Measurements from ENCODE around the gene PDGFC.

PDGFC gene

DNA sequence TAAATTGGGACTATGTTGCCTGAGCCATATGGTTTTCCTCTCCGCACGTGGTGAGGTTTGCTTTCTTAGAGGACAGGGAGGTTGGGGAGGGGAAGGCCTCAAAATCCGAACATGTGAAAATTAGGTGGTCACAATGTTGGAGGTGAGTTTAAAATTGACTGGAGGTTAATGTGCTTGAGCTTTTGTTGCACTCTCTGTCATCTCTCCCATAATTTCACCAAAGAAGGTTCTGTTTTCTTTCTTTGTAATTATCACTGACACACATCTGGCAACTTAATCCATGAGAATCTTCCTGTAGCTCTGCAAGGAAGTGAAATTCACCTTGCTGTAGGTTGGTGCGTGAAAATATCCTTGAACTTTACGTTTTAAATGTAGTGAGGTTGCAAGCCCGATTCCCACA lies 225.5 kb downstream of the PDGFC start:
- no peak for DNase-seq (ENCODE audit: low read depth)

- no peak for DNase-seq (ENCODE audit: low read depth)
Measured at GRCh38 chr4:156738766-156739165, 232.8 kb downstream of the PDGFC start.

DNA sequence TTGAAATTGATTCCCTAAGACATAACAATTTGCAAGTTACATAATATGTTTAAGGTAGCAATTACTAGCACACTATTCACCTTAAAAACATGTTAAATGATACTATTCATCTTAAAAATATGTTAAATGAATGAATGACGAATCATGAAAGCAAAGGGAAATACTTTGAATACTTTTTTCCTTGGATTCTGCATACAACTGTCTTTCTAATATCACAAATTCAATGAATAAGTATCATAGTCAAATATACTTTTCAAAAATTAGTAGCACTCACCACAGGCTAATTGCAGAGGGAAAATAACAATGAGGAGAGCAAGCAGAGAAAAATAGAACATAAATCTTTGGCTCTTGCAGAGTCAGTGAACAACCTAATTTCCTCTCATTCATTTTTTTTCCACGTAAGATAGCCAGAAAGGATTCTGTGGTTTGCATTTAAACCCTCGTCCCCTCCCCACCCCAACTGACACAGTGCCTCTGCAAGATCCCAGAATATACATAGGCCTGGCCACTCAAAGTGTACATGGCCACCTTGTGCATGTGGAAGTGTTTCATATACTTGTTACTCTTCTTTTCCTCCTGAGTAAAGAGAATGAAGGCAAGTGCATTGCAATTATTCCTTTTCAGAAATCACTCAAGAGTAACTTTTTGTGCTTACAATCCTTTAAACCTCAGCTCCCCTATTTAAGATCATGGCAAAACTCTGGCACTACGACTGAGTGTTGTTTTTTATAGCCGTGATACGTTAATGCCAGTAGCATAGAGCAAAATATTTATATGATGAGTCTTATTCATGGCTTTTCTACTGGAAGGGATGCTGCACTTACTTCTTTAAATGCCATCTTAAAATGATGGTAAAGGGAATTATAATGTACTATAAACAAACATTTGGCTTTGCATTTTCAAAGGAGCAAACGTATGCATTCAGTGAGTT lies 236.4 kb downstream of the PDGFC start:
- no peak for DNase-seq (ENCODE audit: low read depth)

DNA sequence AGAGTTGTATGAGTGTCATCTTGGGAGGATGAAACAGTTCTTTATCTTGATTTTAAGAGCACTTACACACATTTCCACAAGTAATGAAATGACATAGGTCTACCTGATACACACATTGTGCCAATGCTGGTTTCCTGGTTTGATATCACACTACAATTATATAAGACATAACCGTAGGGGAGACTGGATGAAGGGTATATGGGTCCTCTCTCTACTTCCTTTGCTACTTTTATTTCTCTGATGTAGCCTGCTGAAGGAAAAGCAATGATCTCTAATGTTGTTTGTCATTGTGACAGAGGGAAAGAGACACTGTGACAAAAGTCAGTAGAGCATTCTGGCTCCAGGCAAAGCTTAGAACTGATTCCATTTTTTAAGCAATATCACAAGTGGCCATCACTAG lies 238.0 kb downstream of the PDGFC start:
- no peak for DNase-seq (ENCODE audit: low read depth)

DNA sequence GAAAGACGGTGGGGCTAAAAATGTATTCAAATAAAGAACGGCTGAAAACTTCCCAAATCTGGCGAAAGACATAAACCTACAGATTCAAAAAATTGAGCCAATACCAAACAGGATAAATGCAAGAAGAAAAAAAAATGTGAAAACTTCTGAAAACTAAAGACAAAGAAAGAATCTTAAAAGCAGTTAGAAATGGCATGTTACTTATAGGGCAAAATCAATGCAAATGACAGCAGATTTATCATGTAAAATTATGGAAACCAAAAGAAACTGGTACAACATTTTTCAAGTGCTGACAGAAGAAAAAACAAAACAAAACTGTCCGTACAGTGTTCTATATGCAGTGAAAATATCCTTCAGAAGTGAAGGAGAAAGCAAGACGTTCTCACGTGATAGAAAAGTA lies 239.0 kb downstream of the PDGFC start:
- no peak for DNase-seq (ENCODE audit: low read depth)

DNA sequence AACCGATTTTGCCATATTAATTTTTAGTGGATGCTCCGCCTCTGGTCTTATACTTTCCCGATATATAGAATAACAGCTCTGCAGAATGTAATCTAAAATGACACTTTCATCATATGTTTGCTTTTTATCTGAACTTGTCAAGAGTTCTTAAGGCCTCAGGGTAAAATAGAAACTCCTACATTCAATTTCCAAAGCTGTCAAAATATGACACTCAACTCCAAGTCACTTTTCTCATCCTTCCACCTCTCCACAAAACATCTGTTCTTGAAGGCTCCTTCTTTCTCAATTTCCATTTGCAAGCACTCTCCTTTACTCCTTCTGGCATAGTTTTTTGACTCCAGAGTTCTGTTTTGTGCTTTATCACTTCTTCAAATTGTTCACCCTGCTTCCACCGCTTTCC lies 242.2 kb downstream of the PDGFC start:
- DNase-seq (ENCODE audit: low read depth): no peak

- no peak for DNase-seq (ENCODE audit: low read depth)
Measured at GRCh38 chr4:156725257-156725656, 246.3 kb downstream of the PDGFC start.

- no peak for DNase-seq (ENCODE audit: low read depth)
Measured at GRCh38 chr4:156723951-156724668, 247.5 kb downstream of the PDGFC start.

DNA sequence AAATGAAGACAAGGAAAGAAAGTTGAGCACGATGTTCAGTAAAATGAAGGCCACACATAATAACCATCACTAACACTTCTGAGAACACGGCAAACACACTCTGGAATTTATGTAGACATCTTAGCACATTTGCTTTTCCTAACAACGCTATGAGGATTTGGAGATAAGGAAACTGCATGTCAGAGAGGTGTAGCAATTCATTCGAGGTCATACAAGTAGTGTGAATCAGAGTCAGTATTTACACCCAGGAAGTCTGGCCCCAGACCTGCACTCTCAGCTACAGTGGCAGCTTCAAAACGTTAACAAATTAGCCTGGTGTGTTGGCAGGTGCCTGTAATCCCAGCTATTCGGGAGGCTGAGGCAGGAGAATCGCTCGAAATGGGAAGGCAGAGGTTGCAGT lies 253.4 kb downstream of the PDGFC start:
- DNase-seq (ENCODE audit: low read depth): no peak

- DNase-seq (ENCODE audit: low read depth): no peak
Measured at GRCh38 chr4:156711193-156711590, 260.4 kb downstream of the PDGFC start.

All from activated T-cell treated with anti-CD3 and anti-CD28 coated beads for 1 hour (primary cell).